ENCODE results near the gene SLC1A4. TPM values are rescaled to one million over a fixed set of nuclear protein-coding genes. Genes with fewer than 3 reads are reported as not detected.

The SLC1A4 gene
- polyA plus RNA-seq, 1 of the 3 experiments (the other 2 are of a cell fraction) = 4.4 TPM

GRCh38 chr2:64999754-65000153 is 10.6 kb downstream of the SLC1A4 start:
- Histone ChIP-seq H3K27ac (ENCODE audit: low read depth in 2 of 2, low read length in 1 of 2) (no peak overlapping the region), H3K9me3 (no peaks in the 10 kb centered on the region), H3K36me3 (replicated peaks in 1 of 2; ENCODE audit: control insufficient read depth in 1 of 2, insufficient read depth in 2 of 2, low read length in 1 of 2) (peaks cover under 1 to 2% of the 10 kb centered on the region in 2 experiments), H3K4me1 (ENCODE audit: control insufficient read depth in 1 of 2, insufficient read depth in 2 of 2, low read depth in 1 of 2, low read length in 1 of 2) (peaks cover 13 to 22% of the 10 kb centered on the region in 2 experiments; a peak in 2 of 4 replicates), H2AFZ (ENCODE audit: low read depth) (no peak overlapping the region), H3K9me2 (no peaks in the 10 kb centered on the region), H4K20me1 (ENCODE audit: insufficient read depth) (no peaks in the 10 kb centered on the region), H3F3A (replicated peaks; ENCODE audit: insufficient read depth) (peaks cover 8% of the 10 kb centered on the region), H3K27me3 (ENCODE audit: insufficient read depth) (no peaks in the 10 kb centered on the region), H3K4me3 (ENCODE audit: low read depth in 2 of 2, low read length in 1 of 2) (no peak overlapping the region), H3K9ac (no peak overlapping the region), H3K79me2 (ENCODE audit: insufficient read depth) (no peaks in the 10 kb centered on the region; the same call in 1 of the 2 replicates), H3K4me2 (no peak overlapping the region)
- POLR2A ChIA-PET = no interaction called here
- 89% methylated on average over 2 of the region's 2 CpGs for WGBS (ENCODE audit: low lambda C conversion rate)
- TF ChIP-seq RFX5 (IDR thresholded peaks at IDR 0.05; ENCODE audit: low read length) (no peak), NFIC (IDR thresholded peaks at IDR 0.05; ENCODE audit: borderline replicate concordance) (no peak), MAX (IDR thresholded peaks at IDR 0.05; ENCODE audit: low read depth) (no peak), GABPA (IDR thresholded peaks at IDR 0.05; ENCODE audit: low read depth) (no peak), FOXJ3 (CRISPR knock-in tag; IDR thresholded peaks at IDR 0.05) (no peak), MXI1 (IDR thresholded peaks at IDR 0.05; ENCODE audit: low read depth, low read length) (no peak), CHD2 (IDR thresholded peaks at IDR 0.05; ENCODE audit: low read length, partially characterized antibody) (no peak), MEF2A (IDR thresholded peaks at IDR 0.05; ENCODE audit: borderline replicate concordance, low read depth) (no peak), RCOR1 (IDR thresholded peaks at IDR 0.05; ENCODE audit: low read length) (no peak), TEAD4 (IDR thresholded peaks at IDR 0.05; ENCODE audit: borderline replicate concordance, insufficient read depth) (no peak), EZH2phosphoT487 (IDR thresholded peaks at IDR 0.05; ENCODE audit: borderline replicate concordance, low read depth) (no peak), GATA2 (CRISPR knock-in tag; IDR thresholded peaks at IDR 0.05) (no peak), PBX3 (IDR thresholded peaks at IDR 0.05) (no peak), FOSL2 (IDR thresholded peaks at IDR 0.05; ENCODE audit: borderline replicate concordance, low read depth) (no peak), ELF1 (IDR thresholded peaks at IDR 0.05) (no peak)
- TF ChIP-seq, protein P1, sequence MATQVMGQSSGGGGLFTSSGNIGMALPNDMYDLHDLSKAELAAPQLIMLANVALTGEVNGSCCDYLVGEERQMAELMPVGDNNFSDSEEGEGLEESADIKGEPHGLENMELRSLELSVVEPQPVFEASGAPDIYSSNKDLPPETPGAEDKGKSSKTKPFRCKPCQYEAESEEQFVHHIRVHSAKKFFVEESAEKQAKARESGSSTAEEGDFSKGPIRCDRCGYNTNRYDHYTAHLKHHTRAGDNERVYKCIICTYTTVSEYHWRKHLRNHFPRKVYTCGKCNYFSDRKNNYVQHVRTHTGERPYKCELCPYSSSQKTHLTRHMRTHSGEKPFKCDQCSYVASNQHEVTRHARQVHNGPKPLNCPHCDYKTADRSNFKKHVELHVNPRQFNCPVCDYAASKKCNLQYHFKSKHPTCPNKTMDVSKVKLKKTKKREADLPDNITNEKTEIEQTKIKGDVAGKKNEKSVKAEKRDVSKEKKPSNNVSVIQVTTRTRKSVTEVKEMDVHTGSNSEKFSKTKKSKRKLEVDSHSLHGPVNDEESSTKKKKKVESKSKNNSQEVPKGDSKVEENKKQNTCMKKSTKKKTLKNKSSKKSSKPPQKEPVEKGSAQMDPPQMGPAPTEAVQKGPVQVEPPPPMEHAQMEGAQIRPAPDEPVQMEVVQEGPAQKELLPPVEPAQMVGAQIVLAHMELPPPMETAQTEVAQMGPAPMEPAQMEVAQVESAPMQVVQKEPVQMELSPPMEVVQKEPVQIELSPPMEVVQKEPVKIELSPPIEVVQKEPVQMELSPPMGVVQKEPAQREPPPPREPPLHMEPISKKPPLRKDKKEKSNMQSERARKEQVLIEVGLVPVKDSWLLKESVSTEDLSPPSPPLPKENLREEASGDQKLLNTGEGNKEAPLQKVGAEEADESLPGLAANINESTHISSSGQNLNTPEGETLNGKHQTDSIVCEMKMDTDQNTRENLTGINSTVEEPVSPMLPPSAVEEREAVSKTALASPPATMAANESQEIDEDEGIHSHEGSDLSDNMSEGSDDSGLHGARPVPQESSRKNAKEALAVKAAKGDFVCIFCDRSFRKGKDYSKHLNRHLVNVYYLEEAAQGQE (IDR thresholded peaks at IDR 0.05; ENCODE audit: low read depth, low read length) = no peak
- TF ChIP-seq, protein P2, sequence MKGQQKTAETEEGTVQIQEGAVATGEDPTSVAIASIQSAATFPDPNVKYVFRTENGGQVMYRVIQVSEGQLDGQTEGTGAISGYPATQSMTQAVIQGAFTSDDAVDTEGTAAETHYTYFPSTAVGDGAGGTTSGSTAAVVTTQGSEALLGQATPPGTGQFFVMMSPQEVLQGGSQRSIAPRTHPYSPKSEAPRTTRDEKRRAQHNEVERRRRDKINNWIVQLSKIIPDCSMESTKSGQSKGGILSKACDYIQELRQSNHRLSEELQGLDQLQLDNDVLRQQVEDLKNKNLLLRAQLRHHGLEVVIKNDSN (IDR thresholded peaks at IDR 0.05; ENCODE audit: borderline replicate concordance, low read depth) = no peak
- TF ChIP-seq, protein P3, sequence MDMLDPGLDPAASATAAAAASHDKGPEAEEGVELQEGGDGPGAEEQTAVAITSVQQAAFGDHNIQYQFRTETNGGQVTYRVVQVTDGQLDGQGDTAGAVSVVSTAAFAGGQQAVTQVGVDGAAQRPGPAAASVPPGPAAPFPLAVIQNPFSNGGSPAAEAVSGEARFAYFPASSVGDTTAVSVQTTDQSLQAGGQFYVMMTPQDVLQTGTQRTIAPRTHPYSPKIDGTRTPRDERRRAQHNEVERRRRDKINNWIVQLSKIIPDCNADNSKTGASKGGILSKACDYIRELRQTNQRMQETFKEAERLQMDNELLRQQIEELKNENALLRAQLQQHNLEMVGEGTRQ (IDR thresholded peaks at IDR 0.05; ENCODE audit: borderline replicate concordance, low read depth, low read length) = no peak
- CTCF ChIA-PET = interaction anchor here (1.2 kb wide), 2 partner anchors 10 to 82 kb away, joined by 3 to 4 read pairs; no protein-coding TSS in a partner anchor
- no peak for DNase-seq

All from SK-N-SH (cell line).